Esophagus muscularis mucosa (tissue), 4 donors: Measurements from ENCODE around the gene FERMT2. TPM values are rescaled to one million over a fixed set of nuclear protein-coding genes. Genes with fewer than 3 reads are reported as not detected.

ENCODE experiments used
- DNase-seq: peaks from one replicate; pipeline ENCODE4 v3.0.0-alpha.2; 2017; ENCODE audit errors: extremely low spot score
- H3K27ac ChIP-seq, 4 donors: fragments of 200-600 bp; sonication (generic); replicated peaks in 1 of 4; 1 replicate in 3 of 4; 2 replicates in 1 of 4; pipeline ENCODE4 v1.5.1; 2016 to 2019; ENCODE audit warnings: mild to moderate bottlenecking in 1 of 4
- H3K27me3 ChIP-seq, 4 donors: fragments of 200-600 bp; sonication (generic); one replicate each; pipeline versions ENCODE4 v1.5.1 to v1.6.0; 2016 to 2019
- H3K36me3 ChIP-seq, 4 donors: fragments of 200-600 bp; sonication (generic); one replicate each; pipeline ENCODE4 v1.5.1; 2016 to 2019
- H3K4me1 ChIP-seq, 4 donors: fragments of 200-600 bp; sonication (generic); one replicate each; pipeline ENCODE4 v1.5.1; 2016 to 2019
- H3K4me3 ChIP-seq, 4 donors: fragments of 200-600 bp; sonication (generic); 1 replicate in 2 of 4; 2 replicates in 2 of 4; pipeline ENCODE4 v1.5.1; 2016 to 2019; ENCODE audit warnings: mild to moderate bottlenecking in 4 of 4, moderate library complexity in 1 of 4
- H3K9me3 ChIP-seq, 4 donors: fragments of 200-600 bp; sonication (generic); 1 replicate in 3 of 4; 2 replicates in 1 of 4; pipeline ENCODE4 v1.5.1; 2016 to 2019
- EP300 ChIP-seq: sonication (generic); formaldehyde crosslinking; IDR thresholded peaks from one replicate; pipeline ENCODE4 v1.6.1; 2017; ENCODE audit warnings: antibody characterized with exemption
- POLR2A ChIP-seq: fragments of 450-650 bp; IDR thresholded peaks from one replicate; pipeline ENCODE4 v1.6.1; 2017; ENCODE audit warnings: antibody characterized with exemption, moderate library complexity, mild to moderate bottlenecking, low read depth
- POLR2AphosphoS5 ChIP-seq, 2 donors: sonication (generic); formaldehyde crosslinking; IDR thresholded peaks; one replicate each; pipeline ENCODE4 v1.6.1; 2017; ENCODE audit warnings: antibody characterized with exemption in 2 of 2
- WGBS: methylation state at CpG from one replicate; pipeline ENCODE4 v1.1.5; 2018; 5-methylcytosine and 5-hydroxymethylcytosine counted together
- intact Hi-C: fragments of 100-400 bp; cut with DNase I; formaldehyde crosslinking; loops from one replicate; pipeline ENCODE4 v1.15.1; 2023
- total RNA-seq, 4 donors: library from RNA; depleted of rRNA; stranded (reverse); fragments of >200 nt; gene quantifications; one replicate each; pipeline versions ENCODE4 v1.1.0 to v1.2.1, GENCODE V29; 2016
- TF ChIP-seq, protein P1 (sequence below), 3 experiments: fragments of 200-600 bp in 2 of 3; fragments of 450-650 bp in 1 of 3; sonication (generic) in 2 of 3; IDR thresholded peaks; one replicate each; pipeline ENCODE4 v1.5.1; 2017 to 2019; ENCODE audit warnings: antibody characterized with exemption in 3 of 3, mild to moderate bottlenecking in 2 of 3, moderate library complexity in 1 of 3

The FERMT2 gene
- total RNA-seq, 4 donors from 2014 or later: 293 to 397 (median 370) TPM

DNA sequence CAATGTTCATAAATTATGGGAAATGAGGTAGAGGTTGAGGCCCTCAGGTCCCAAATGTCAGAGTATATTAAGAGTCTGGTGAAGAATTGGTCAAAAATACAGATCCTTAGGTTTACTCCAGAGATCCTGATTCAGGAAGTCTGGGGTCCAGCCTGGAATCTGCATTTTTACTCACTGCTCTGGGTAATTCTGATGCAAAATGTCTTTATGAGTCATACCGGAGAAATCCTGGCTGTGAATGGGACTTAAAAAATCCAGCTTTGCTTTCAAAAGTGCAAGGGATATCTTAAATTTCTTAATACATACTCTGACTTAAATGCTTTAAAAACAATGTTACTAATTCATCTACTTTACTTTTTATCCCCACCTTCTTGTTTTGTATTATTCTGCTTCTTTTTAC, 74.5 kb downstream of the FERMT2 start:
- intact Hi-C loops: loop anchor here (10.0 kb wide), 1 partner anchor 68 kb away; no protein-coding TSS in a partner anchor
- no peak for DNase-seq
- 72% methylated on average over 1 of the region's 1 CpG for WGBS
- peak overlapping the region in 3 of 4 donors; percentile 6 to 33 (median 11) for H3K27ac ChIP-seq
- peaks cover 35 to 79% (median 64%) of the 10 kb centered on the region in 4 donors for H3K36me3 ChIP-seq
- no peaks in the 10 kb centered on the region for H3K9me3 ChIP-seq
- H3K4me1 ChIP-seq: peaks cover 22 to 70% (median 63%) of the 10 kb centered on the region in 4 donors
- H3K27me3 ChIP-seq: no peaks in the 10 kb centered on the region
- TF ChIP-seq EP300: no peak
- no peak overlapping the region for H3K4me3 ChIP-seq

DNA sequence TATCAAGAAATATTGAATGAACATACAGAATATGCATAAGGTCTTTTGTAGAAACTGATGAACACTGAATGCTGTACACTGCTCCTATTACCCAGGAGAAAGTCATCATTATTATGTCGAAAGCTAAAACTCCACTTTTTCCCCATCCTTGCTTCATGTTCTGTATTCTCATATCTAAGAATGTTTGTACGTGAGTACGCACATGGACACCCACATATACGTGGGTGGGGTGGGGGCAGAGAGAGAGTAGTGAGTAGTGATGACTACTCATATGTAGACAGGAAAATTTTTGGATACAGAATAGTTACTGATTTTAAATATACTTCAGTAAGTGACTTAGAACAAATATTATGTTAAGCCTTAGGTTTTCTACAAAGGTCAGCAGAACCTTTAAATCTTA, 75.1 kb downstream of the FERMT2 start:
- intact Hi-C loops: loop anchor here (10.0 kb wide), 1 partner anchor 69 kb away; no protein-coding TSS in a partner anchor
- H3K4me3 ChIP-seq: no peak overlapping the region
- peaks cover 22 to 64% (median 57%) of the 10 kb centered on the region in 4 donors for H3K4me1 ChIP-seq
- WGBS: 57% methylated on average over 4 of the region's 4 CpGs
- H3K27me3 ChIP-seq: no peaks in the 10 kb centered on the region
- DNase-seq: no peak
- peaks cover 41 to 85% (median 70%) of the 10 kb centered on the region in 4 donors for H3K36me3 ChIP-seq
- no peaks in the 10 kb centered on the region for H3K9me3 ChIP-seq
- TF ChIP-seq POLR2A (no peak), POLR2AphosphoS5 (IDR thresholded peaks at IDR 0.05) (peak in 1 of 2 donors; percentile 7)
- peak overlapping the region in 2 of 4 donors; percentile 6 to 11 for H3K27ac ChIP-seq

DNA sequence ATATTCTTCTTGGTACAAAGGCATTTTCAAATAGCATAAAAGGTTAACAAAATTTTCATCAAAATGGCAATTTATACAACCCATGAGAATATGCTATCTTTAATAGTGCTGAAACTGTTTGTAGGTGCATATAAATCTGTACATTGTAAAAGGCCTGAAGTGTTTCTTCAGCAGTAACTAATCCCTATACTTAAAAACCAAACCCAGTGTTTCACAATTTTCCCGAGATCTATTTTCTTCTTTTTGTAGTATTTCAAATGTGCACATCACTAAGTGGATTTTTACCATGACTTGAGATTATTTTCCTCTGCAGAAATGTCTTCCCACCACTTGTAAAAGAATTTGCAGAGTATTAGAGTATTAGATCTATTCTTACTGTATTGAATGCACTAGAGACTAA, 76.5 kb downstream of the FERMT2 start:
- TF ChIP-seq POLR2AphosphoS5 (IDR thresholded peaks at IDR 0.05): no peak
- TF ChIP-seq, protein P1, sequence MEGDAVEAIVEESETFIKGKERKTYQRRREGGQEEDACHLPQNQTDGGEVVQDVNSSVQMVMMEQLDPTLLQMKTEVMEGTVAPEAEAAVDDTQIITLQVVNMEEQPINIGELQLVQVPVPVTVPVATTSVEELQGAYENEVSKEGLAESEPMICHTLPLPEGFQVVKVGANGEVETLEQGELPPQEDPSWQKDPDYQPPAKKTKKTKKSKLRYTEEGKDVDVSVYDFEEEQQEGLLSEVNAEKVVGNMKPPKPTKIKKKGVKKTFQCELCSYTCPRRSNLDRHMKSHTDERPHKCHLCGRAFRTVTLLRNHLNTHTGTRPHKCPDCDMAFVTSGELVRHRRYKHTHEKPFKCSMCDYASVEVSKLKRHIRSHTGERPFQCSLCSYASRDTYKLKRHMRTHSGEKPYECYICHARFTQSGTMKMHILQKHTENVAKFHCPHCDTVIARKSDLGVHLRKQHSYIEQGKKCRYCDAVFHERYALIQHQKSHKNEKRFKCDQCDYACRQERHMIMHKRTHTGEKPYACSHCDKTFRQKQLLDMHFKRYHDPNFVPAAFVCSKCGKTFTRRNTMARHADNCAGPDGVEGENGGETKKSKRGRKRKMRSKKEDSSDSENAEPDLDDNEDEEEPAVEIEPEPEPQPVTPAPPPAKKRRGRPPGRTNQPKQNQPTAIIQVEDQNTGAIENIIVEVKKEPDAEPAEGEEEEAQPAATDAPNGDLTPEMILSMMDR (IDR thresholded peaks at IDR 0.05): no peak
- TF ChIP-seq EP300: no peak
- TF ChIP-seq POLR2A: no peak
- no peaks in the 10 kb centered on the region for H3K27me3 ChIP-seq
- intact Hi-C loops: loop anchor here (10.0 kb wide), 1 partner anchor 70 kb away; no protein-coding TSS in a partner anchor
- H3K4me1 ChIP-seq: peaks cover 22 to 51% (median 44%) of the 10 kb centered on the region in 4 donors
- no peak overlapping the region for H3K4me3 ChIP-seq
- H3K27ac ChIP-seq: no peak overlapping the region
- 92% methylated on average over 1 of the region's 1 CpG for WGBS
- no peak for DNase-seq
- H3K36me3 ChIP-seq: peaks cover 54 to 87% (median 76%) of the 10 kb centered on the region in 4 donors
- no peaks in the 10 kb centered on the region for H3K9me3 ChIP-seq

DNA sequence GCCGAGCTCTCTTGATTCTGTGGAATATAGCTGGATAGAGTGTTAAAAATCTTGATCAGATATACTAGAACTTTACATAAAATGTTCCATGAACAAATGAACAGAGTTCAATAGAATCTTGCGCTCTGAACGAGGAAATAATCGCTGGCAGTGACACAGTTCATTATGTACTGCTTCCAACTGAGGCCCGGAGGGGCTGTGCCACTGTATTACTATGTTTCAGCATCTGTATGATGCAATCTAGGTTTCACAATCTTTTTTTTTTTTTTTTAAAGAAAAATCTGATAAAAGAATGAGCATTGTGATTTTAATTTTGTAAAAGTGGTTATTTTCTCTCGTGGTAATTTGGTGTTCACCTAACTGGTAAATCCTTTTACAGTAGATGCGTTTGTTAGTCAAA, 77.2 kb downstream of the FERMT2 start:
- 75% methylated on average over 7 of the region's 7 CpGs for WGBS
- no peak for DNase-seq
- Histone ChIP-seq H3K27me3 (no peaks in the 10 kb centered on the region), H3K9me3 (no peaks in the 10 kb centered on the region), H3K27ac (peak overlapping the region in 2 of 4 donors; percentile 3 to 5), H3K4me1 (peaks cover 20 to 44% (median 37%) of the 10 kb centered on the region in 4 donors), H3K36me3 (peaks cover 60 to 94% (median 83%) of the 10 kb centered on the region in 4 donors), H3K4me3 (no peak overlapping the region)
- intact Hi-C loops: loop anchor here (10.0 kb wide), 1 partner anchor 71 kb away; no protein-coding TSS in a partner anchor
- TF ChIP-seq POLR2A (no peak), POLR2AphosphoS5 (IDR thresholded peaks at IDR 0.05) (peak in 1 of 2 donors; percentile 40)

DNA sequence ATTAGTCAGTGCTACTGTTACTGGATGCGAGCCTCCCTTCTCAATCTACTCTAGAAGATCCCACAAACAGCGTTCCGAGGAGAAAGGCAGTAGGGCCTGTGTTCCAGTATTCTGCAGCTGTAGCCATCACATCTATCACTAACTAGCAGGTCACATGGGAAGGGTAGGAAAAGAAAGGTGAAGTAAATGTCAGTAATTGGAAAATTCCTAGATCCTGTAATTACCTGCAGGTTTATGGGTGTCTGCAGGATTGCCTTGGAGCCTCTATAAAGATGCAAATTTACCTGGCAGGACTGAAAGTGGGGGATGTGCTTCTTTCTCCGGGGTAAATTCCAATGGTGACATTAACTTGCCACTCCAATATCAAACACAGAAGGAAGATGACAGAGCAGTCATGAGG, 77.8 kb downstream of the FERMT2 start:
- Histone ChIP-seq H3K27me3 (no peaks in the 10 kb centered on the region), H3K4me3 (no peak overlapping the region), H3K36me3 (peaks cover 66 to 97% (median 89%) of the 10 kb centered on the region in 4 donors), H3K27ac (peak overlapping the region in 2 of 4 donors; percentile 3 to 5), H3K9me3 (no peaks in the 10 kb centered on the region), H3K4me1 (peaks cover 14 to 38% (median 32%) of the 10 kb centered on the region in 4 donors)
- TF ChIP-seq POLR2A (no peak), POLR2AphosphoS5 (IDR thresholded peaks at IDR 0.05) (no peak), EP300 (no peak)
- TF ChIP-seq, protein P1 (IDR thresholded peaks at IDR 0.05): no peak
- no peak for DNase-seq
- 84% methylated on average over 4 of the region's 4 CpGs for WGBS
- intact Hi-C loops: loop anchor here (10.0 kb wide), 1 partner anchor 72 kb away; no protein-coding TSS in a partner anchor

DNA sequence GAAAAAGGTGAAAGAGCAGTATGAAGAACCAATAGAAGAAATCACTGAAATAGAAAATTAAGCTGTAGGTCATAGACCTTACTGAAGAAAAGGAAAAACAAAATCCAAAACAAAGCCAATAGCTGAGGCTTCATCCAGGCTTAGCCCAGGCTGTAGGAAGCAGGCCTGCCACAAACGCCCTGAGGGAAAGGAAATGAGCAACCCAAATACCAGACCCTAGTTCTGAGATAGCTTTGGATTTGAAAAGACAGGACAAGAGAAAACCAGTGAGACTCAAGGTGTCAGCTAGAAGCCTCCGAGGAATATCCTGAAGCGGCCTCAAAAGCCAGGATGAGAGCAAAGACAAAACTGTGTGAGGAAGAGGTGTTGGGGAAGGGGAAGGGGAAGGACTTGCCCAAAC, 79.2 kb downstream of the FERMT2 start:
- intact Hi-C loops: loop anchor here (10.0 kb wide), 1 partner anchor 73 kb away; no protein-coding TSS in a partner anchor
- Histone ChIP-seq H3K36me3 (peaks cover 61 to 91% (median 85%) of the 10 kb centered on the region in 4 donors), H3K27ac (no peak overlapping the region)

More for the DNA sequence above, 79.2 kb downstream of the FERMT2 start:
- no peak for TF ChIP-seq POLR2AphosphoS5 (IDR thresholded peaks at IDR 0.05)
- no peak for TF ChIP-seq POLR2A
- TF ChIP-seq, protein P1 (IDR thresholded peaks at IDR 0.05): no peak
- TF ChIP-seq EP300: no peak
- H3K27me3 ChIP-seq: no peaks in the 10 kb centered on the region
- peaks cover 2 to 34% (median 23%) of the 10 kb centered on the region in 4 donors for H3K4me1 ChIP-seq
- no peaks in the 10 kb centered on the region for H3K9me3 ChIP-seq
- H3K4me3 ChIP-seq: no peak overlapping the region
- 79% methylated on average over 3 of the region's 3 CpGs for WGBS
- no peak for DNase-seq
